GM18517 (cell line): ENCODE results near the gene LEMD1.
"Not testable (repeated sequence)": the region's sequence is repeated elsewhere in the genome, so short reads cannot be mapped to it uniquely, and the experiment has no call there.

ENCODE experiments used
- ATAC-seq: cut with Tn5 transposase; IDR thresholded peaks from one replicate; pipeline ENCODE4 v1.9.1; 2021; ENCODE audit warnings: mild to moderate bottlenecking, moderate library complexity; ENCODE audit not compliant: unreplicated experiment

The LEMD1 gene

GRCh38 chr1:205382561-205382960 is 39.3 kb downstream of the LEMD1 start:
- ATAC-seq = no peak

- ATAC-seq = no peak
Measured at GRCh38 chr1:205381305-205381704, 40.6 kb downstream of the LEMD1 start.

- no peak for ATAC-seq
Measured at GRCh38 chr1:205380882-205381281, 41.0 kb downstream of the LEMD1 start.

GRCh38 chr1:205379056-205379455 is 42.8 kb downstream of the LEMD1 start:
- no peak for ATAC-seq

- no peak for ATAC-seq
Measured at GRCh38 chr1:205377355-205377754, 44.5 kb downstream of the LEMD1 start.

- no peak for ATAC-seq
Measured at GRCh38 chr1:205376739-205377138, 45.1 kb downstream of the LEMD1 start.

- no peak for ATAC-seq
Measured at GRCh38 chr1:205375835-205376545, 45.9 kb downstream of the LEMD1 start.

- no peak for ATAC-seq
Measured at GRCh38 chr1:205374210-205375078, 47.4 kb downstream of the LEMD1 start.

GRCh38 chr1:205373798-205374175 is 48.1 kb downstream of the LEMD1 start:
- ATAC-seq = no peak

GRCh38 chr1:205373022-205373797 is 48.6 kb downstream of the LEMD1 start:
- no peak for ATAC-seq

- no peak for ATAC-seq
Measured at GRCh38 chr1:205371871-205372660, 49.8 kb downstream of the LEMD1 start.

- ATAC-seq = no peak
Measured at GRCh38 chr1:205370780-205371179, 51.1 kb downstream of the LEMD1 start.

GRCh38 chr1:205369701-205370123 is 52.1 kb downstream of the LEMD1 start:
- ATAC-seq = no peak

- no peak for ATAC-seq
Measured at GRCh38 chr1:205368478-205368877, 53.4 kb downstream of the LEMD1 start.

- ATAC-seq = no peak
Measured at GRCh38 chr1:205365945-205366463, 55.9 kb downstream of the LEMD1 start.

- not testable (repeated sequence) for ATAC-seq
Measured at GRCh38 chr1:205365086-205365485, 56.8 kb downstream of the LEMD1 start.

- no peak for ATAC-seq
Measured at GRCh38 chr1:205360891-205361290, 61.0 kb downstream of the LEMD1 start.

GRCh38 chr1:205359771-205360565 is 61.9 kb downstream of the LEMD1 start:
- no peak for ATAC-seq

- ATAC-seq = no peak
Measured at GRCh38 chr1:205358579-205358978, 63.3 kb downstream of the LEMD1 start.

- no peak for ATAC-seq
Measured at GRCh38 chr1:205357567-205357966, 64.3 kb downstream of the LEMD1 start.
